ENCODE data around the gene MPV17.
"Not testable (repeated sequence)": the region's sequence is repeated elsewhere in the genome, so short reads cannot be mapped to it uniquely, and the experiment has no call there.

MPV17 gene

DNA sequence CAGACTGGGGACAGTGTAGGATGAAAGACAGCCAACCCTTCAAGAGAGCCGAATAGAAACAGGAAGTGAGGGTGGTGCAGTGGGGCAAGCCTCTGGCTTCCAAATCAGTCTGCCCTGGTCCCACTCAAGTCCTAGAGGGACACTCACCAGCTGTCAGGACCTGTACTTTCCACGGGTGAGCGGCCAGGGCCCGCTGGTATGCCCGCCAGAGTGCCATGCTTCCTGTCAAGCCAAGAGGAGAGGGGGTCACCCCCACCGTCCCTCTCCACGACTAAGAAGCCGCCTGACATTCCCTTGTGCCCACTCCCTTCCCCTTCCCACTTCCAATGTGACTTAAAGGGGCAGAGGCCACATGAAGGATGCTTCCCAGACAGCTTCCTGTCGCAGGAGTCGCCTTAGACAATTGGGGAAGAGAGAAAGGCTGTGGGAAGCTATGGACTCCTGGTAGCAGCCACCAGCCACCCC, 564 bp downstream of the MPV17 start:
- DNase-seq = no peak

DNA sequence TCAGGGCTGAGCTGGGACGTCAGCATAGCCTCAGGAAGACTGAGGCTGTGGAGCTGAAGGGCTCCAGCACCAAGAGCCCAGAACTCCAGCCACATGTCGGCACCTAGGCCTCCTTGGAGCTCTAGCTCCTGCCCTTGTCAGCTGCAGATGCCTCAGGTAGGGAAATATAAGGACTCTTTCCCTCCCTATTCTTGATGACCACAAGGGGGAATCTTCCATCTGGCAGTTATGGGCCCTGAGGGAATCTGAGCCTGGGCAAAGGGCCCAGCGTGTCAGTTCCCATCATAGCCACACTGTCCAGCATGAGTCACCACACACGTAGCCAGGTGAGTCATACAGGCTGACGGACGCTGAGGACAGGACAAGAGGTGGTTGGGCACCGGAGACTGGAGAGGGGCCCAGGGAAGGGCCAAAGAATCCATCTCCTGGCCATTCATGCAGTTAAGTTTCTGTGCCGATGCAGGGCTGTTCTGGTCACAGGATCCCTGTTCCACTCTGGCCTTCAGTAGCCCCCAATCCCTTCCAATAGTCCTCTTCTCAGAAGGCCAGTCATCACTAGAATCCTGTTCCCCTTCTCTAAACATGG, 1.8 kb downstream of the MPV17 start:
- DNase-seq = peak; percentile 98

DNA sequence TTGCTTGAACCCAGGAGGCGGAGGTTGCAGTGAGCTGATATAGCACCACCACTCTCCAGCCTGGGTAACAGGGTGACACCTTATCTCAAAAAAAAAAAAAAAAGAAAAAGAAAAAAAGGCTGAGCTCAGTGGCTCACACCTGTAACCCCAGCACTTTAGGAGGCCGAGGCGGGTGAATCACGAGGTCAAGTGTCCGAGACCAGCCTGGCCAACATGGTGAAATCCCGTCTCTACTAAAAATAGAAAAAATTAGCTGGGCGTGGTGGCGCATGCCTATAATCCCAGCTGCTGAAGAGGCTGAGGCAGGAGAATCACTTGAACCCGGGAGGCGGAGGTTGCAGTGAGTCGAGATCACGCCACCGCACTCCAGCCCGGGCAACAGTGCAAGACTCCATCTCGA, 3.1 kb downstream of the MPV17 start:
- not testable (repeated sequence) for DNase-seq

DNA sequence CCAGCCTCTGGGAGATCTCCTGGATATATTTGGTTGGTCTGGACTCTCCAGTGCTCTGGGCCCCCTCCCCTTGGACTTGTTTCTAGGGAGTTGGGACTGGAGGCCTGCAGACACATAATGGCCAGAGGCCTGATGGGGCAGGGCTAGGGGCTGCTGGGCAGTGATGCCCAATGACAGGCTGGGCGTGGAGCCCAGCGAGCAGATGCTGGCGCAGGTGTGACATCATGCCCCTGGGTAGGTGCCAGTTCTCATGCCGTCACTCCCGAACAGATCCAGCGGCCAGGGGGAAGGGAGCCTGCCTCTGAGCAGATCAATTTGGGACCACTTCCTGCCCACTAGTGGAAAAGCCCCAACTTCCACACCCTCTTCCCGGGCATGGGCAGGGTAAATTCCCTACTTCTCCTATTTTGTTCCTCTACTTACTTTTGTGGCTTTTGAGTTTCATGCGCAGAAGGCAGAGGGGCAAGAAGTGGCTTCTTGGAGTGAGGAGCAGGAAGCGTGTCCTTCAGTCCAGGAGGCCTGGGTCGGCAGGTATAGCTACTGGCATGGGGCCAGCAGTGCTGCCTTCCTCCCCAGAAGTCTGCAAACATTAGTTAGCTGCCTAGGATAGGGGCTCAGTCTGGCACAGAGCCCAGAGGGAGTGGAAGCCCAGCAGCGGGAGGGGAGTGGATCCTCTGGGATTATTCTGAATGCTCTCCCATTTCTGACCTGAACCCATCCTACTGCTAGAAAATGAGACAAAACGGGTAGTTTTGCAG, 6.1 kb downstream of the MPV17 start:
- DNase-seq = no peak

DNA sequence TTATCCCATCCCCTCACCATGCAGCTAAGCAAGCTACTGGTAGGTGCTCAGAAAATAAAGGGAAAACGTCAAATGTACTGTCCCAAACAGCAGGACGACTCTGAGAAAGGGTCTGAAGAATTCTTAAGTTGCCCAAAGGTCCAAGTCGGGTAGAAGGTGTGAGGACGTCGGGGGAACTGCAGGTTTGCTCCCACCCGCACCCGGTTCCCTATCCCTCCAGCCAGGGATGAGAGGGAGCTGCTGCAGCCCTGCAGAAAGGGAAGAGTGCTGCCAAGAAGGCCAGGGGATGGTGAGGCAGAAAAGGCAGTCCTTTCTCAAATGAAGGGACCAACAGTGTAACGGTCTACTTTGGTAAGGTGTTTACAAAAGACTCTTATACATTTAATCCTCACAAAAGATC, 7.8 kb downstream of the MPV17 start:
- DNase-seq = no peak

DNA sequence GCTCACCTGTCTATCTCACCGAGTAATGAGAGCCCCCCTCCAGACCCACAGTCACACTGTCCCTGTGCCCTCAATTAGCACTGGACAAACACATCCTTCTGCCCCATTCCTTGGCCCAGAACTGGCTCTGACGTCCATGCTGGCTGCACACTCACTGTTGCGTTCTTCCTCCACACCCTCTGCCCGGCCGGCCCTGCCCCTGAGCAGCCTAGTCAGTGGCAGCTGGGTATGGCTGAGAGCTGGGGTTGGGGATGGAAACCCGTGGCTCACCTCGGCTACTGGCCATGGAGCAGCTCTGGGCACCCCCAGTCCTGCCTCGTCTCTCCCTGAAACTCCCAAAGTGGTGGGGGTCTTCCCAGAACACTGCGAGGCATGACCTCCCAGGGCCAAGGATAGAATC, 8.2 kb downstream of the MPV17 start:
- no peak for DNase-seq

DNA sequence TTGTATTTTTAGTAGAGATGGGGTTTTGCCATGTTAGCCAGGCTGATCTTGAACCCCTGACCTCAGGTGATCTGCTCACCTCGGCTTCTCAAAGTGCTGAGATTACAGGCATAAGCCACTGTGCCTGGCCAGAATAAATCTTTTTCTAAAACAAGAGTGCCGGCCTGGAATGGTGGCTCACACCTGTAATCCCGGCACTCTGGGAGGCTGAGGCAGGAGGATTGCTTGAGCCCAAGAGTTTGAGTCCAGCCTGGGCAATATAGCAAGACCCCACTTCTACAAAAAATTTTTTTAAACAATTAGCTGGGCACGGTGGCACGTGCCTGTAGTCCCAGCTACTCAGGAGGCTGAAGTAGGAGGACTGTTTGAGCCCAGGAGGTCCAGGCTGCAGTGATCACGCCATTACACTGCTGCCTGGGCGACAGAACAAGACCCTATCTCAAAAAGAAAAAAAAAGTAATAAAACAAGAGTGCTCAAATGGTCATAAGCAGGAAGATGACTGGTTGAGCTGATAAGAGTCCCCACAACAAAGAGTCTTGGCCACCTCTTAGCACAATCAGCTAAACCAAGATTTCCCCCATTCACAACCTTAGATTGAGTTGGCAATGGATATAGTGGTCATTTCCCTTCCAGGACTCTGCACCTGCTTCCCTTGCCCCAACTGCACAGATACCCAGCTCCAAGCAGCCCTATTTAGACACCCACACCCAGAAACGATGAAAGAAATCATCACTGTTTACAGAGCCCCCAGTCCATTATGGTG, 8.8 kb downstream of the MPV17 start:
- DNase-seq = no peak

DNA sequence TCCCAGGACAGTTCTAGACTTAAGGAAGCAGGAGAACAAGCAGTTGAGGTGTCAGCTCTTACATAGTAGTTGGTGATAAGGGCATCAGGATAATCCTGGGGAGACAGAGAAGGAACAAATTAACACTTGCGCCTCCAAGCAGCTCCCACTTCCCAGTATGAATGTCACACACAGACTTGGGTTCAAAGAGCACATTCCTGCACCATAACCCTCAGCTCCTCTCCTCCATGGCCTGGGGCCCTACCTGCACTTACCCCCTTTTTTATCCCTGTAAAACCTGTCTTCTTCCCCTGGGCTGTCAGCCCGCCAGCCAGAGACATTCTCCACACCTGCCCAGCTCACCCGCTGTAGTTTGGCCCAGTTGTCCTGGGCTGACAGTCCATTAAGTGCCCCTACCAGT, 10.7 kb downstream of the MPV17 start:
- no peak for DNase-seq

DNA sequence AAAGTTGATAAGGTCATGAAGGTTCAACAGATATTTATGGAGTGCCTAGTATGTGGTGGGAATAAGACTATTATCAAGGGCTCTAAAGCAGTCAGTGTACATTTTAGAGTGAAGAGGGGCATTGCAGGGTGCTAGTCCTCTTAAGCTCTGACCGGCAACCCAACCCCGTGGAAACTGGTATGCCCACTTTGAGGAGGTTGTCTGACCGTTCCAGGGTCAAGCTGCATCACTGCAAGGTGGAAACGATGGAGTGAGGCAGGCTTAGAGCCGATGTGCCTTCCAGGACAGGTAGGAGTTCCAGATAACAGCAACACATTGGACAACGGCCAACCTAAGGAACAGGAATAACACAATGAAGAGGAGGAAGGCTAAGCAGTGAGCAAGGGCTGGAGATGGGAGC, 13.2 kb downstream of the MPV17 start:
- no peak for DNase-seq

DNA sequence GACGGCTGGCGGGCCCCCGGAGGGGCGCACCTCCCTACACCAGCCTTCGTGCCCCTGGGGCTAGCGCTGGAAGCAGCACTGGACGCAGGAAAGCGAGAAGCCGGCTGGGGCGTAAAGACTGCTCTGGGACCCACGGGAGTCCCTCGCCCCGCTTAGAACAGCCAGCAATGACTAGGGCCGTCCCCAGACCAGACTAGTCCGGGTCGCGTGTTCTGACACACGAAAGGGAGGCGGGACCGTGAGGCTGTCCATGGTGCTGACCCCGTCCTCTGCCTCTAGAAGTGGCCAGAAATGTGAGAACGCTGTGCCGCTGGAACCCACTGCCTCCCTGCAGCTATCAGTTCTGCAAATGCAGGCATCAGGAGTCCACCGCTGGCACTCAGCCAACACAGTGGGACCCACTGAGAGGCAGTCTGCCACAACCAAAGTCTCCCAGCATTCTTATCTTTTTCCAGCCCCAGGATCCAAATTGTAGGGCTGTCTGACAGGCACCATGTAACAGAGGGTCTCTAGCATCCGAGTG, 14.5 kb downstream of the MPV17 start, which contains the start of gene UCN:
TSS of gene UCN (minus strand) at position 87 of the 523 bp plus-strand sequence. CDS start 550 bp downstream, outside the sequence.
- DNase-seq = no peak

DNA sequence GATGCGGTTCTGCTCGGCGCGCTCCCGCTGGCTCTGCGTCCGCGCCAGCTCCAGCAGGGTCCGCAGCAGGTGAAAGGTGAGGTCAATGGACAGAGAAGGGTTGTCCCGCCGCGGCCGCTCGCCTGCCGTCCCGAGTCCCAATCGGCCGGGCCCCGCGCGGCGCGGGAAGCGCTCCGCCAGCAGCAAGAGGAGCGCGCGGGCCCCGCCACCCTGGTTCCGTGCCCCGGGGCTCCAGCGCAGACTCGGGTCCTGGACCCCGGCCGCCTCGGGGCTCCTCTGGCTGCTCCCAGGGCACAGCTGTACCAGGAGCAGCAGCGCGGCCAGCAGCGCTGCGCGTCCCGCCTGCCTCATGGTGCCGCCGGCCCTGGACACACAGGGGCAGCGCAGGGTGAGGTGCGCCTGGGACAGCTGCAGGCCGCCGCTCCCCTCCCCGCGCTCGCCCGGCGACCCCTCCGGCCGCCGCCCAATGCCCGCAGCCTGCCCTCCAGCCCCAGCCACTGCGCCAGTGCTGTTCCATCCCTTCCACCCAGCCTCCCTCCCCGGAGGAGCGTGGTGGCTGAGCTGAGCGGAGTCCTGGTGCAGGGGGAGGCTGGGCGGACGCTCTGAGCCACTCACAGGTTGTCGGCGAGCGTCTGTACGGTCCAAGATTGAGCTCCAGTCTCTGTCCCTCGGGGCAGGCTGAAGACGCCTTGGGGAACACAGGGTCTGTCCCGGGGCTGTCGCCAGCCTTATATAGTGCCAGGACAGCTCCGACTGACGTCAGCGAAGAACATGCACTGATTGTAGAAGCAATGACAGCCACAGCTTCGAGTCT, 15.1 kb downstream of the MPV17 start:
- no peak for DNase-seq

DNA sequence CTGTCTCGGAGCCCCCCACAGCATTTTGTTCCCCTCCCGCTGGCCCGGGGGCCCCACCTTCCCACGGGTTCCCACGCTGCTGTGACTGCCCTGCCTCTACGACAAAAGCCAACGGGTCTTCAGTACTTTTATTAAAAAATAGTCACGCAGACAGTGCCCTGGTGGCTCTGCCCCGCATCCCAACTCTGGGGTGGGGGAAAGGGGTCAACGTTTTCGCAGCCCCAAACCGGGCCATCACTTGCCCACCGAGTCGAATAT, 15.7 kb downstream of the MPV17 start:
- DNase-seq = no peak

DNA sequence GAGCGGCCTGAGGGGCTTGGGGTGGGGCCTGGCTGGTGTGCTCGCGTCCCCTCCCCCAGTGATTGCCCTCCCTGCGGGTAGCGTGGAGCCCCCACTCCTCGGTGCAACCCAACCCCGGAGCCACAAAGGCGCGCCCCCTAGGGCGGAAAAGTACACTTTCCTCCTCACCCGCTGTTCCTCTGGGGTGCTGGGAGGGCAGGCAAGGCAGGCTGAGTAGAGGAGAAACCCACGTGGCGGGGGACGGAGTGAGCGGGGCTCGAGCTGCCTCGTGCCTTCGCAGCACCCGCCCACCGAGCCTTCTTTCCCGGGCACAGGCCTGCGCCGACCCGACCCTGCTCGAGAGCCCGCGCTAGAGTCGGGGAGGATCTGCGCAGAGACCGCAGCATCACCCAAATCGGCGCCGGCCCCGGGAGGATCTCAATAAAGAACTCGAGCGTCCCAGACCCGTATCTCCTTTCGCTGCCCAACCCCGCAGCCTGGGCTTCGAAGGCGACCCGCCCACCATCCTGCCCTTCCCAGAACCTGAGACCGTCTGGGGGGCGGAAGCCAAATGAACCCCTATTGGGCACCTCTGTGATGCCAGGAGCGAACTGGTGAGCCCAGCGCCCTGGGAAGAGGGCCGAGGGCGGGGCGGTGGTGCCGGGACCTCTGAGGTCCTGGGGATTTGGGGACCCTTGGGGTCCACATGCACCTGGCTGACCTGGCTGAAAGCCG, 16.2 kb downstream of the MPV17 start:
- DNase-seq = no peak

DNA sequence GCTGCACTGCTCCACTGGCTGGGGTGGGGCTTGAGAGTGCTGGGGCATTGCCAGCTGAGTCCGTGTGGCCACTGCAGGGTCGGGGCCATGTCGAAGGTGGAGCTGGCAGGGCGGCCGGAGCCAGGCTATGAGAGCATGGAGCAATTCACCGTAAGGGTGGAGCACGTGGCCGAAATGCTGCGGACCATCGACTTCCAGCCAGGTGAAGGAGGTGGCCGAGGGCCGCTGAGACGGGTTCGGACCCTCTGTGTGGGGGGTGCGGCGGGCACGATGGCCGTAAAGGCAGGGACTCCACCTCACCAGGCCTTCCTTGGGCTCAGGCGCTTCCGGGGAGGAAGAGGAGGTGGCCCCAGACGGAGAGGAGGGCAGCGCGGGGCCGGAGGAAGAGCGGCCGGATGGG, 16.8 kb downstream of the MPV17 start:
- DNase-seq = no peak

DNA sequence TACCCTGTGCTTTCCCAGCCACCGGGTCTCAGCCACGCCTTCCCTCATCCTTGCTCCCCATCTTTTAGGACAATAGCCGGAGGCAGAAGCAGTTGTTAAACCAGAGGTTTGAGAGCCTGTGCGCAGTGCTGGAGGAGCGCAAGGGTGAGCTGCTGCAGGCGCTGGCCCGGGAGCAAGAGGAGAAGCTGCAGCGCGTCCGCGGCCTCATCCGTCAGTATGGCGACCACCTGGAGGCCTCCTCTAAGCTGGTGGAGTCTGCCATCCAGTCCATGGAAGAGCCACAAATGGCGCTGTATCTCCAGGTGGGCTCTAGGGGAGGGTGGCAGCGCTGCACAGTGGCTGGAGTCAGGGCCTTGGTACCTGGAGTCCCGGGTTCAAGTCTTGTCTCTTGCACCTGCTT, 17.4 kb downstream of the MPV17 start:
- no peak for DNase-seq

DNA sequence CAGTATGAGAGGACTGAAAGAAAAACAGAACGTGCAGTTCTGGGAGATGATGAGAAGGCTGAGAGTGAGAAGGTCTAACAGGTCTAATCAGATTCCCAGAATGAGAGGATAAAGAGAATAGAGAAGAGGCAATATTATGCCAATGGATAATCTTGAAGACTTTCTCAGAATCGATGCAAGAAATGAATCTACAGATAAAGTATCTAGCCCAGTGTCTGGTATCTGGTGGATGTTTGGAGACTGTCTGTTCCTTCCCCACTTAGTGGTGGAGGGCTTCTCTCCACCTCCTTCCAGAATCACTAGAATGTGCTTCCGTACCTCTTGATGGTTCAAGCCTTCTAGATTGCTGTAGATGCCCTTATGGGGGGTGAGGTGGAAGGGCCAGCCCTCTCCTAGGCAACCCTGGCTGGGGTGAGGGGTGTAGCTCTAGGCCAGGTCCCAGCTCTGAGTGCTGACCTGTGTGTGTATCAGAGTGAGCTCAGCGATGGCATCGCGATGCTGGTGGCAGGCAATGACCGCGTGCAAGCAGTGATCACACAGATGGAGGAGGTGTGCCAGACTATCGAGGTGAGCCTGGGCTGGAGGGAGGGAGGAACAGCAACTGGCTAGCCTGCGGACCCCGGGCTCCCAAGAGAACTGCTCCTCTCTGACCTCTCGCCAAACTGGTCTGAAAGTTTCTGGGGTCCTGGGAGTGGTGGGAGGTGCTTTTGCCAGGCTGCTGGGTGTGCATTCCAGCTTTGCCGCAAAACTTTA, 18.2 kb downstream of the MPV17 start:
- DNase-seq = no peak

DNA sequence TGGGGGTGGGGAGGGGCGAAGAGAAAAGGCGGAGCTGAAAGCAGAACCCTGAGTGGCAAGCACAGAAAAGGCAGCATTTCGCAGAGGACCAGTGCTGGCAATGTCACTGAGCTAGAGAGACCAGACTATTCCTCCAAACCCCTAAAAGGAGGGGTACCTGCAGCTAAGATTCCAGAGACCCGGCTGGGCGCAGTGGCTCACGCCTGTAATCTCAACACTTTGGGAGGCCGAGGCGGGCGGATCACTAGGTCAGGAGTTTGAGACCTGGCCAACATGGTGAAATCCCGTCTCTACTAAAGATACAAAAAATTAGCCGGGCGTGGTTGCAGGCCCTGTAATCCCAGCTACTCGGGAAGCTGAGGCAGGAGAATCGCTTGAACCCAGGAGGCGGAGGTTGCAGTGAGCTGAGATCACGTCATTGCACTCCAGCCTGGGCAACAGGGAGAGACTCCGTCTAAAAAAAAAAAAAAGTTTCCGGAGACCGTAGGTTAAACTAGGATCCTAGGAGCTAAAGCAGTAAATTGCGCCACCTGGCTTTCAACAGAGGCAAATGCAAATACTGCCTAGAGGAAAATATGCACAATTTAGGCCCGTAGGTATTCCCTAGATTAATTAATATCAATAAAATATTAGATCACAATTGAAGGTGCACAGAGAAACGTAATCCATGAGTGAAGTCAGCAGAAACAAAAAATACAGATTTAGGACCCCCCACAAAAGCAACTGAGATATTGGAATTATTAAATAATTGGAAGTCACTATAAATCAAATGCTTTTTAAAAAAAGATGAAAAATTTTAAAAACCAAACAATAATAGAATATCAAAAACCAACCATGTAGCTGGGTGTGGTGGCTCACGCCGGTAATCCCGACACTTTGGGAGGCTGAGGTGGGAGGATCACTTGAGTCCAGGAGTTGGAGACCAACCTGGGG, 19.5 kb downstream of the MPV17 start:
- peak; percentile 76 for DNase-seq

DNA sequence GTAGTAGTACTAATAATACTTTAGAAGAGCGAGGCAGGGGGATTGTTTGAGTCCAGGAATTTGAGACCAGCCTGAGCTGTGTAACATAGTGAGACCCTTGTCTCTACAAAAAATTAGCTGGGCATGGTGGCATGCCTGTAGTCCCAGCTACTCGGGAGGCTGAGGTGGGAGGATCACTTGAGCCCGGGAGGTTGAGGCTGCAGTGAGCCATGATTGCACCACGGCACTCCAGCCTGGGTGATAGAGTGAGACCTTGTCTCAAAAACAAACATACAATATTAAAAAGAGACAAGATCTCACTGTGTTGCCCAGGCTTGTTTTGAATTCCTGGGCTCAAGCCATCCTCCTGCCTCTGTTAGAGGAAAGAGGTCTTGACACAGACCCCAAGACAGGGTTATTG, 22.3 kb downstream of the MPV17 start:
- not testable (repeated sequence) for DNase-seq

DNA sequence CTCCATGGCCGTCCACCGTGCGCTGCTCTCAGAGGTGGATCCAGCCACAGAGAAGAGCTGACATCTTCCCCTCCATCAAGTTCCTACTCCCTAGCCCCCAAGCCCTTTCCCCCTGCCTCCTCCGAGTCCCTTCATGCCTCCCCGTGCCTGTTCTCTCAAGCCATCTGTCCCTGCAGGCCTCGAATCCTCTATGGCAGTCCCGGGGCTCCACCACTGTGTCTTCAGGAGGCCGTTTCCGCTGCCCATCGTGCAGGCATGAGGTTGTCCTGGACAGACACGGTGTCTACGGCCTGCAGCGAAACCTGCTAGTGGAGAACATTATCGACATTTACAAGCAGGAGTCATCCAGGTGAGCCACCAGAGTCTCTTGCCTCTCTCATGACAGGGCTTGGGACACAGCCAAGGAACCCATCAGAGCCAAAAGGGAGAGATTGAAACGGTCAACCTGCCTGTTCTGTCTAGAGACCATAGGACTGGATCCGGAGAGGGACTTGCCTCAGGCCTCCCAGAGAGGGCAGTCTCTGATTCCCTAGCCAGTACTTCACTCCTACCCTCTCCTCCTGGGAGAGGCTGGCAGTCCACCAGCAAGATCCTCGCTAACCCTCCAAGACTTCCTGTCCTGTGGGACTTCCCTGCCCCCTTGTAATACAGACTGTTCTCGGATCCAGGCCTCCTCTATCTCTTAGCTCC, 24.4 kb downstream of the MPV17 start:
- no peak for DNase-seq

DNA sequence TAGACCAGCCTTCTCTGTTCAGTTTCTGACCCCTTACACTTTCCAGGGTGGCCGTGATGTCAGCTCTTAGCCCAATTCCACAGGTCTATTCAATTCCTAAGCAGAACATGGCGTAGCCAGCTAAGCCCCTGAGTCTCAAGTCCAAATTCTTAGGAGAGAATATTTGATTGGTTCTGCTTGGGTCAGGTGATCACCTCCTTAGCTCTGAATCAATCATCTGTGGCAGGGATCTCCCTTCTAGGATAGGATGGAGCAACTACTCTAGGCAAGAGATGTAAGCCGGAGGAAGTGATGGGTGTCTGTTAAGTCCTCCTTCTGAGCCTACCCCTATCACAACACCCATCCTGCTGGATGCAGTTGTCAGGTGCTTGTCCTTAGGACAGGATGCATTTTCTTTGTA, 25.7 kb downstream of the MPV17 start:
- no peak for DNase-seq
